Stimulated activated effector memory CD8-positive, alpha-beta T cell treated with anti-CD3 and anti-CD28 coated beads, Interleukin-12 subunit alpha, Interleukin-12 subunit beta, amount 100 ng/mL, for 72 hours (primary cell): ENCODE data around the gene KLK14.

Experiments used
- ATAC-seq: fragments of 150-1000 bp; cut with Tn5 transposase; 2 replicates; pipeline ENCODE4 v1.10.0; 2021
- DNase-seq, 2 donors: peaks; one replicate each; pipeline ENCODE4 v3.0.0; 2021 to 2022; ENCODE audit warnings: low spot score in 2 of 2
- H3K27ac Mint-ChIP-seq: one replicate; pipeline ENCODE4 v1.8.0; 2022; ENCODE audit warnings: mild to moderate bottlenecking, mixed read lengths
- H3K36me3 Mint-ChIP-seq: one replicate; pipeline ENCODE4 v1.8.0; 2022; ENCODE audit warnings: mild to moderate bottlenecking, mixed read lengths
- H3K4me1 Mint-ChIP-seq: one replicate; pipeline ENCODE4 v1.8.0; 2022; ENCODE audit warnings: mixed read lengths
- H3K4me3 Mint-ChIP-seq: one replicate; pipeline ENCODE4 v1.8.0; 2022; ENCODE audit warnings: mild to moderate bottlenecking, mixed read lengths
- H3K9me3 Mint-ChIP-seq: one replicate; pipeline ENCODE4 v1.8.0; 2022; ENCODE audit warnings: mixed read lengths

KLK14 gene

DNA sequence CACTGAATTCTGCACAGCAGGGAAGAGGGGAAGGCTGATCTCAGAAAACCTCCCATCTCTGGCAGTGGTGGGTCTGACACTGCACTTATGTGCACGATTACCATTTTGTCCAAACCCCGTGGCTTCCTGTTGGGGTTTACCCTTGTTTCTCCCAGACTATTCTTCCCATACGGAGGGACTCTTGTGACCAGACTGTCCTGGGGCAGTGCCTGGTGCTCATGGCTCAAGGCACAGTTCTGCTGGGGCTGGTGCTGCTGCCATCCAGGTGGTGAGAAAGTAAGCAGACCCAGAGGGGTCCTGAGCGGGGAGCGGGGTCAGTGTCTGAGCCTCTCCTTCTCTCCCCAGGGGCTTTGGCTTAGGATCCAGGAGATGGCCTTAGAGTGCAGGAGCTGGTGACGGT, 36.9 kb upstream of the KLK14 start:
- ATAC-seq (no peak), DNase-seq (no peak)
- peaks cover 40% of the 10 kb centered on the region for H3K4me1 Mint-ChIP-seq
- H3K4me3 Mint-ChIP-seq, result no peak overlapping the region
- H3K36me3 Mint-ChIP-seq, result no peaks in the 10 kb centered on the region
- no peak overlapping the region for H3K27ac Mint-ChIP-seq
- no peaks in the 10 kb centered on the region for H3K9me3 Mint-ChIP-seq

DNA sequence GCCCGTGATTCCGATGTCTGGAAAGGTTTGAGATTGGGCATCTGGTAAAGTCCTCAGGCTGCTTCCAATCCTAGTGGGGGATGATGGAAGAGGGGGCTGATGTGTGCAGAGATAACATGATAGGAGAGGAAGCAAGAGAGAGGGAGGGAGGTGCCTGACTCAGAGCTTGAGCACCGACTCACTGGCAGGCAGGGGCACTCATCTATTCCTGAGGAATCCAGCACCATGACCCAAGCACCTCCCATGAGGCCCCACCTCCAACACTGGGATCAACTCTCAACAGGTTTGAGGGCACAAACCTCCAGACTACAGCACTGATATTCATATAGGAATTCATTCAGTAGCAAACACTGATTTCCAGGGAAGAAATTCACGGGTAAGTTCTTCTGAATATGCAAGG, 36.4 kb upstream of the KLK14 start:
- H3K4me1 Mint-ChIP-seq, result peaks cover 35% of the 10 kb centered on the region
- ATAC-seq, result no peak
- H3K27ac Mint-ChIP-seq, result peak overlapping the region; percentile 38
- H3K36me3 Mint-ChIP-seq, result no peaks in the 10 kb centered on the region
- no peak overlapping the region for H3K4me3 Mint-ChIP-seq
- H3K9me3 Mint-ChIP-seq, result no peaks in the 10 kb centered on the region
- no peak for DNase-seq

- Mint-ChIP-seq H3K4me3 (no peak overlapping the region), H3K36me3 (no peaks in the 10 kb centered on the region), H3K4me1 (peaks cover 12% of the 10 kb centered on the region), H3K27ac (no peak overlapping the region), H3K9me3 (no peaks in the 10 kb centered on the region)
- ATAC-seq (peak; percentile 63), DNase-seq (no peak)
These were observed 34.1 kb upstream of the KLK14 start for GRCh38 chr19:51116736-51117286.

GRCh38 chr19:51114087-51114729, 31.5 kb upstream of the KLK14 start:
- Mint-ChIP-seq H3K36me3 (peaks cover 5% of the 10 kb centered on the region), H3K4me3 (no peak overlapping the region), H3K27ac (peak overlapping the region; percentile 30), H3K4me1 (peaks cover 6% of the 10 kb centered on the region), H3K9me3 (no peaks in the 10 kb centered on the region)
- DNase-seq (no peak), ATAC-seq (peak; percentile 95)

- Mint-ChIP-seq H3K36me3 (peaks cover 20% of the 10 kb centered on the region), H3K4me1 (peaks cover 25% of the 10 kb centered on the region)
These were observed 28.9 kb upstream of the KLK14 start for GRCh38 chr19:51111606-51112005.

DNA sequence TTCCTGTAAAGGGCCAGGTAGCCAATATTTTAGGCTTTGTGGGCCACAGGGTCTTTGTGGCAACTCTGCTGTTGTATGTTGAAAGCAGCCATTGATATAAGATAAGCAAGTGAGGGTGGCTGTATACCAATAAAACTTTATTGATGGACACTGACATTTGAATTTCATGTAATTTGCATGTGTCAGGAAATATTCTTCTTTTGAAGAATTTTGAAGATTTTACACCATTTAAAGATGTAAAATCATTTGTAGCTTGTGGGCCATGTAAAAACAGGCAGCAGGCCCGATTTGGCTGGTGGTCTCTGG, 27.9 kb upstream of the KLK14 start:
- Mint-ChIP-seq H3K4me1 (peaks cover 33% of the 10 kb centered on the region), H3K4me3 (no peak overlapping the region), H3K36me3 (peaks cover 27% of the 10 kb centered on the region), H3K27ac (no peak overlapping the region), H3K9me3 (no peaks in the 10 kb centered on the region)
- DNase-seq, result no peak
- ATAC-seq, result no peak

More at GRCh38 chr19:51111606-51112005, 28.9 kb upstream of the KLK14 start:
- DNase-seq, result no peak
- no peaks in the 10 kb centered on the region for H3K9me3 Mint-ChIP-seq
- H3K4me3 Mint-ChIP-seq, result no peak overlapping the region
- no peak for ATAC-seq
- no peak overlapping the region for H3K27ac Mint-ChIP-seq

DNA sequence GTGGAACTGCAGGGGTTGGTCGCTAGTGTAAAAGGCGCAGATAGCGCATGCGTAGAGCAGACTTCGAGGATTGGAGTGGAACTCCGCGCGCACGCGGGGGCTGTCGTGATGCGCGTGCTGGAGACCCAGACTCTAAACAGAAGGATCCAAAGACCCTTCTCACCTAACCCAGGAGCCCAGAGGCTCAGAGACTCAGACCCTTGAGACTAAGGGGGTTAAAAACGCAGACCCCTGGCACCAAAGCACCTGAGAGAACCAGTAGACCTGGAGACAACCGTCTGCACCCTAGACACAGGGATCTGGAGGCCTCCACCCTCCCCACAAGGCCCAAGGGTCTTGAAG, 26.1 kb upstream of the KLK14 start:
- DNase-seq (no peak), ATAC-seq (peak; percentile 41)
- peaks cover 36% of the 10 kb centered on the region for H3K36me3 Mint-ChIP-seq
- peak overlapping the region; percentile 83 for H3K4me3 Mint-ChIP-seq
- no peaks in the 10 kb centered on the region for H3K9me3 Mint-ChIP-seq
- peaks cover 46% of the 10 kb centered on the region for H3K4me1 Mint-ChIP-seq
- peak overlapping the region; percentile 94 for H3K27ac Mint-ChIP-seq

- peaks cover 41% of the 10 kb centered on the region for H3K36me3 Mint-ChIP-seq
- peak within 1 kb of the TSS; percentile 94 for H3K27ac Mint-ChIP-seq
- peak within 1 kb of the TSS; percentile 83 for H3K4me3 Mint-ChIP-seq
- no peaks in the 10 kb centered on the region for H3K9me3 Mint-ChIP-seq
- ATAC-seq (peak; percentile 98), DNase-seq (peak; percentile 93 to 99)
- H3K4me1 Mint-ChIP-seq, result peaks cover 46% of the 10 kb centered on the region
These were observed 25.5 kb upstream of the KLK14 start, which contains the start of gene CTU1 for GRCh38 chr19:51108066-51108804. Gene CTU1, minus strand, starts transcription at chr19:51108409. Its CDS starts 3,840 bp downstream, at chr19:51104569.

DNA sequence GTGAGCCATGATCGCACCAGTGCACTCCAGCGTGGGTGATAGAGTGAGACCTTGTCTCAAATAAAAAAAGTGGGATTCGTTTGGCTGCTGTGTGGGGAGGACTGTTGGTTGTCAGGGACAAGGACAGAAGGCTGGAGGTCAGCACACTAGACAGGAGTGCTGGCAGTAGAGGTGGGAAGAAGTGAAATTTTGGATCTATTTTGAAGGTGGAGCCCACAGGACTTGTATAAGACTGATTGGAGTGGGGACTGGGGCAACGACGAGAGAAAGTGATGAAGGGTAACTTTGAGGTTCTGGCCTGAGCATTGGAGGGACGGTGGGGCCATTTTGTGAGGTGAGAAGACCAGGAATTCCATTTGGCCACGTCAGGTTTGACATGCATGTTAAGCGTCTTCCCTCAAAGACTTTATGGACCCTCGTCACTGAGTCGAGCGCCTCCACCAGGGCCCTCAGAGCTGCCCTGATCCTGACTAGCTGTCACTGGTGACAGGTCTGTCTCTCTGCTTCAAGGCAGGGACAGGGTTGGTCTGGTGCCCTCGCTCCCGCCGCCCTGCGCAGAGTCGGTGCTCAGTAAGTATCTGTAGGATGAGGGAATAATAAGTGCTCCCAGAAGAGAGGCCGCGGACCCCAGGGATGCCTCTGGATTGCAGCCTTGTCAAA, 24.8 kb upstream of the KLK14 start:
- Mint-ChIP-seq H3K9me3 (no peaks in the 10 kb centered on the region), H3K27ac (peak overlapping the region; percentile 94), H3K4me3 (peak overlapping the region; percentile 83), H3K4me1 (peaks cover 50% of the 10 kb centered on the region), H3K36me3 (peaks cover 48% of the 10 kb centered on the region)
- DNase-seq, result no peak
- peak; percentile 4 for ATAC-seq

DNA sequence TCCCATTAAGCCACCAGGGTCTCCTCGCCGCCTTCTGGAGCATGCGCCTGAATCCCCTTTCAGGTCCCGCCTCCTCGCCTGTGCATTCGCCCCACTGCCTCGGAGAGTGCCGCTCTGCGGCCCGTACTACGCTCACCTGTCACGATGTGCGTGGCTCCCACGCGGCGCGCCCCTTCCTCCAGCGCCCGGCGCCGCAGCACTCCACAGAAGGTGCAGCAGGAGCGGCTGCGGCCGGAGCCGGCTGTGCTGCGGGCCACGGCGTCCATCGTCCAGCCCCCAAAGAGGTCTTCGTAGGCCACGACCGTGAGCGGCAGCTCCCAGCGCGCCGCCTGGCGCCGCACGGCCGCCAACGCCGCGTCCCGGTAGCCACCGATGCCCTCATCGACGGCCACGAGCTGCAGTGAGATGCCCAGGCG, 21.2 kb upstream of the KLK14 start:
- Mint-ChIP-seq H3K4me3 (no peak overlapping the region), H3K27ac (peak overlapping the region; percentile 69), H3K9me3 (no peaks in the 10 kb centered on the region), H3K36me3 (peaks cover 71% of the 10 kb centered on the region), H3K4me1 (peaks cover 62% of the 10 kb centered on the region)
- ATAC-seq (no peak), DNase-seq (no peak)

- Mint-ChIP-seq H3K4me1 (peaks cover 54% of the 10 kb centered on the region), H3K36me3 (peaks cover 67% of the 10 kb centered on the region), H3K27ac (peak overlapping the region; percentile 69), H3K9me3 (no peaks in the 10 kb centered on the region), H3K4me3 (no peak overlapping the region)
- DNase-seq (no peak), ATAC-seq (no peak)
These were observed 20.3 kb upstream of the KLK14 start for GRCh38 chr19:51102991-51103390.

DNA sequence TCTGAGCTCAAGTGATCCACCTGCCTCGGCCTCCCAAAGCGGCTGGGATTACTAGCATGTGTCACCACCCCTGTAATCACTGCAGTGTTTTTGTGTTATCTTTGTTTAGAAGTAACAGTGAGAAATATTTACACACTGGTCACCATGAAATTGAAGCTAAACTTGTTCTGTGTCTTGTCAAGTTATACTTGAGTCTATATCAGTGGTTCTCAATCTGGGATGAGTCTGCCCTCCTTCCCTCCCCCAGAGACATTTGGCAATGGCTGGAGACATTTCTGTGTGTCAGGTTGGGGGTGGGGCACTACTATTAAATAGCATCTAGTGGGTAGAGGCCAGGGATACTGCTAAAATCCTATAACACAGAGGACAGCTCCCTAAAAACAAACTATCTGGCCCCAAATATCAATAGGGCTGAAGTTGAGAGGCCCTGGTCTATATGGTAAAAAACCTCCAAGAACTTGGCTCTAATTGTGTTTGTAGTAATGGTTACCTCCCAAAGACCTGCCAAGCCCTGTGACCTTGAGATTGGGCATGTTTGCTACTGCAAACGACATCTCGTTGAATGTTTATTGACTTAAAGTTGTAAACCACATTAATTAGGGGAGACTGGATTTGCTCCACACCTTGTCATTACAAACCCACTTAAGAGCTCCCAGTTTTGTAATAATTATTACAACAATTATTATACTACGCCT, 18.6 kb upstream of the KLK14 start:
- Mint-ChIP-seq H3K4me3 (no peak overlapping the region), H3K27ac (peak overlapping the region; percentile 71), H3K4me1 (peaks cover 53% of the 10 kb centered on the region), H3K36me3 (peaks cover 70% of the 10 kb centered on the region), H3K9me3 (no peaks in the 10 kb centered on the region)
- no peak for DNase-seq
- no peak for ATAC-seq

DNA sequence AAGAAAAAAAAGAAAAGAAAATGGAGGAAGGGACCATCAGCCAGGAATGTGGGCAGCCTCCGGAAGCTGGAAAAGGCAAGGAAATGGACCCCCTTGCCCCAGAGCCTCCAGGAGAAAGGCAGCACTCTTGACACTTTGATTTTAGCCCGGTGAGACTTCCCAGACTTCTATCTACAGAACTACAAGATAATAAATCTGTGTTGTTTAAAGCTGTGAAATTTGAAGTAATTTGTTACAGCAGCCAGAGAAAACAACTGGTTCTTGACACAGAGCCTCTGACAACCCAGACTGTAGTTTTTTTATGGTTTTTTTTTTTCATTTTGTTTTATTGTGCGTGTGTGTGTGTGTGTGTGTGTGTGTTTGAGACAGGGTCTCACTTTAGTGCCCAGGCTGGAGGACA, 17.9 kb upstream of the KLK14 start:
- no peak for DNase-seq
- H3K4me1 Mint-ChIP-seq, result peaks cover 46% of the 10 kb centered on the region
- ATAC-seq, result no peak
- H3K9me3 Mint-ChIP-seq, result no peaks in the 10 kb centered on the region
- H3K4me3 Mint-ChIP-seq, result no peak overlapping the region
- H3K27ac Mint-ChIP-seq, result peak overlapping the region; percentile 71
- peaks cover 63% of the 10 kb centered on the region for H3K36me3 Mint-ChIP-seq

DNA sequence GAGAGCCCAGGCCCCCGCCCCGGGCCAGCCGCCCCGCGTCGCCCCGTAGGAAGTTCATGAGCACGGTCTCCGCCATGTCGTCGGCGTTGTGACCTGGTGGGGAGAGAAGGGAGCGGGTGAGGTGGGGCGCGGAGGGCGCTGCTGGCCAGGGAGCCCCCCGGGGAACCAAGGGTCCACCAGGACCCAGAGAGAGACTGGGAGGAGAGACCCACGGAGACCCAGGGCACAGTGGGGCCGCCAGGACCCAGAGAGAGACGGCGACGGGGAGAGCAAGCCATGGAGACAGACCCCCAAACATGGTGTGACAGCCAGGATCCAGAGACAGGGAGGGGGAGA, 16.3 kb upstream of the KLK14 start:
- Mint-ChIP-seq H3K4me3 (no peak overlapping the region), H3K4me1 (peaks cover 41% of the 10 kb centered on the region), H3K27ac (no peak overlapping the region), H3K36me3 (peaks cover 56% of the 10 kb centered on the region), H3K9me3 (no peaks in the 10 kb centered on the region)
- no peak for DNase-seq
- no peak for ATAC-seq

DNA sequence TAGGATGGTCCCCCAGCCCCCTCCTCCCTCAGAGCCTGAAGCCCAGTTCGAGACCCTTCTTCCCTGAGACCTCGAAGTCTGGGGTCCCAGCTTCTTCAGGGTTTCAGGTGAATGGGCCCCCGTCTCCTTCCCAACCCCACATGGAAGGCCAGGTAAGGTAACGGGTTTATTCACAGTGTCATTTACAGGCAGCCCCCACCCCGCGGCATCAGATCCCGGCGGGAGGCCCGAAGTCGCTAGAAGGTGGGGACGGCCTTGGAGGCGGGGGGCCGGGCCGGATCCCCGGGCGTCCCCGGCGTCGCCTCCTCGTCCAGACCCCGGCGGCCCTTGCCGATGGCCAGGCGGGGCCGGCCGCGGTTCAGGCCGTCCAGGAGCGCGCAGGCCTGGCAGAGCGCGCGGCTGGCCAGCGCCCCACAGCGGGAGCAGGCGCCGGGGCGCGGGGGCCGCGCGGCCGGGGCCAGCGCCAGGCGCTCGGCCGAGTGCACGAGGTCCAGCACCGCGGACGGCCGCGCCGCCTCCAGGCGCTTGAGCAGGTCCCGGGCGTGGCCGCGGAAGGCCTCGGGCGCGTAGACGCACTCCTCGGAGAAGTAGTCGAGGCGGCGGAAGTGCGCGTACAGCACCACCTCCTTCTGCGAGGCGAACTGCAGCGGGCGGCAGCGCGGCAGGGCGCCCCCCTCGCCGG, 15.8 kb upstream of the KLK14 start:
- Mint-ChIP-seq H3K36me3 (peaks cover 52% of the 10 kb centered on the region), H3K27ac (no peak overlapping the region), H3K4me1 (peaks cover 46% of the 10 kb centered on the region), H3K4me3 (no peak overlapping the region), H3K9me3 (no peaks in the 10 kb centered on the region)
- no peak for DNase-seq
- peak; percentile 54 for ATAC-seq
